Right lung (tissue), 5 donors: ENCODE measurements around the gene NPDC1. TPM values are rescaled to one million over a fixed set of nuclear protein-coding genes. Genes with fewer than 3 reads are reported as not detected.
"Not testable (repeated sequence)": the region's sequence is repeated elsewhere in the genome, so short reads cannot be mapped to it uniquely, and the experiment has no call there.

Experiments used
- DNase-seq, 2 donors: peaks; one replicate each; pipeline ENCODE4 v3.0.0-alpha.2; 2013
- polyA plus RNA-seq, 5 donors: library from polyadenylated mRNA; unstranded; fragments of 120-200 nt; gene quantifications; one replicate each; pipeline versions ENCODE4 v1.2.1 to v1.2.3, GENCODE V29; 2013; ENCODE audit warnings: inconsistent platforms in 1 of 5, low replicate concordance in 1 of 5; ENCODE audit not compliant: insufficient read length in 5 of 5, insufficient read depth in 1 of 5

The NPDC1 gene
- polyA plus RNA-seq, 5 donors, result 20.6 to 61.5 (median 33.8) TPM

GRCh38 chr9:137077010-137077747 lies 31.2 kb upstream of the NPDC1 start, which contains the start of gene UAP1L1:
Gene UAP1L1 (plus strand): TSS chr9:137077517. CDS start chr9:137077533, 16 bp downstream.
- DNase-seq, result peak; percentile 42 to 55

GRCh38 chr9:137076636-137077009 lies 30.6 kb upstream of the NPDC1 start:
- no peak for DNase-seq

- DNase-seq, result no peak
Observed at GRCh38 chr9:137075275-137075775, 29.3 kb upstream of the NPDC1 start.

GRCh38 chr9:137074657-137075274 lies 28.8 kb upstream of the NPDC1 start:
- DNase-seq, result no peak

- no peak for DNase-seq
Observed at GRCh38 chr9:137073992-137074399, 28.0 kb upstream of the NPDC1 start.

- DNase-seq, result no peak
Observed at GRCh38 chr9:137071282-137071681, 25.3 kb upstream of the NPDC1 start.

GRCh38 chr9:137070906-137071275 lies 24.9 kb upstream of the NPDC1 start:
- no peak for DNase-seq

- DNase-seq, result peak; percentile 81 to 85
Observed at GRCh38 chr9:137070201-137070905, 24.4 kb upstream of the NPDC1 start, which contains the start of gene SAPCD2. Gene SAPCD2 (minus strand): TSS chr9:137070557. CDS start chr9:137070460, 97 bp downstream.

- DNase-seq, result no peak
Observed at GRCh38 chr9:137069508-137070091, 23.6 kb upstream of the NPDC1 start.

- DNase-seq, result no peak
Observed at GRCh38 chr9:137068539-137069507, 22.8 kb upstream of the NPDC1 start.

- DNase-seq, result peak in 1 of 2 donors; percentile 69
Observed at GRCh38 chr9:137067860-137068538, 22.0 kb upstream of the NPDC1 start.

GRCh38 chr9:137066096-137066861 lies 20.3 kb upstream of the NPDC1 start:
- no peak for DNase-seq

- DNase-seq, result no peak
Observed at GRCh38 chr9:137065336-137065967, 19.5 kb upstream of the NPDC1 start.

GRCh38 chr9:137064880-137065164 lies 18.8 kb upstream of the NPDC1 start:
- DNase-seq, result no peak

- no peak for DNase-seq
Observed at GRCh38 chr9:137064027-137064879, 18.3 kb upstream of the NPDC1 start.

GRCh38 chr9:137063311-137064026 lies 17.5 kb upstream of the NPDC1 start:
- no peak for DNase-seq

GRCh38 chr9:137062798-137063197 lies 16.8 kb upstream of the NPDC1 start:
- not testable (repeated sequence) for DNase-seq
